NCI-H446 treated with DMSO at 0.1 percent for 48 hours (cell line): Measurements from ENCODE around the gene NOPCHAP1.
A peak's percentile ranks its signal among the peaks of the same experiment; 100 is the strongest.

Source experiments
- DNase-seq: peaks from one replicate; lab custom pipeline; 2025; lab: John Stamatoyannopoulos, UW

Gene NOPCHAP1

GRCh38 chr12:105020241-105020962 lies 34.3 kb downstream of the NOPCHAP1 start:
- DNase-seq, result peak; percentile 5

DNA sequence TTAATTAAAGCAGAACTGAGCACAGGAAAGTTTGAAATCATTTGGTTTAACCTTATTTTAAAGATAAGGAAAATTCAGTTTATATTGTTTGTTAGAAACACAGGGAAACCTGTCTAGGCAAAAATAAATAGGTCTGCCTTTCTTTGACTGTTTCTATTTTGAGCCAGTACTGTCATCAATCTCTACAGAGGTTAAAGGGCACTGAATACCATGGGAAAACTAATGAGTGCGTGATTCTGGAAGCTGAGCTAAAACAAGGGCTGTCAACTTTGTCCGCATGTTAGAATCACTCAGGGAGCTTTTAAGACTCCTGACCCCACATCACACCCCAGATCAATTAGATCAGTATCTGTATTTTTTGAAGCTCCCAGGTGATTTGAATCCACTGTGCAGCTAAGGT lies 38.8 kb downstream of the NOPCHAP1 start:
- no peak for DNase-seq

GRCh38 chr12:105025890-105026289 lies 39.8 kb downstream of the NOPCHAP1 start:
- peak; percentile 87 for DNase-seq

GRCh38 chr12:105026411-105026810 lies 40.3 kb downstream of the NOPCHAP1 start:
- DNase-seq, result no peak

DNA sequence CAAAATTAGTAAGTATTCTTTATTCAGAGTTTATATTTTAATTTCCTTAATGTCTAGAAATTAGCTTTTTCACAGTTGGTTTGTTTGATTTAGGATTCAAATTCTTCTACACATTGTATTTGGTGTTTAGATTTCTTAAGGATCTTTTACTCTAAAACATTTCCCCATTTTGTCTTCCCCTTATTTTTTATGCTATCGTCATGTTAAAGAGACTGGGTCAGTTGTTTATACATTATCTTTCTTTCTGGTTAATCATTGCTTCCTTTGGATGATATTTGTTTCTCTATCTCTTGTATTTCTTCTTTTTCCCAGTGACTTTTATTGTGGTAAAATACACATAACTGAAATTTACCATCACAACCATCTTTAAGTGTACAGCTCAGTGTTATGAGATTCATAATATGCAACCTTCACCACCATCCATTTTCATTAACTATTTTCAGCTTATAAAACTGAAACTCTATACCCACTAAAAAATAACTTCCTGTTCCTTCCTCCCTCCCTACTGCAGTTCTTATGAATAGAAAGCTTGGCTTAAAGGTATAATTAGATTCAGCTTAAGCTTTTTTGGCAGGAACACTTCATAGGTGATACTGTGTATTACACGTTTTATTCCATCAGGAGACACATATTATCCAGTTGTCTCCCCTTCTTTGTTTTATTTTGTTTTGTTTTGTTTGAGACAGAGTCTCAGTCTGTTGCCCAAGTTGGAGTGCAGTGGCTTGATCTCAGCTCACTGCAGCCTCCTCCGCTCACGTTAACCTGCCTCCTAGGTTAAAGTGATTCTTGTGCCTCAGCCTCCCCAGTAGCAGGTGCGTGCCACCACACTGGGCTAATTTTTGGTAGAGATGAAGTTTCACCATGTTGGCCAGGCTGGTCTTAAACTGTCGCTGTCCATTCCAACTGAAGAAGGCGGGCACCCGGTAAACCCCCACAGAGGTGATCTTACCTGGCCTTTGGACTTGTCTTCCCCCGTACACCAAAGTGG lies 45.0 kb downstream of the NOPCHAP1 start:
- DNase-seq, result no peak

DNA sequence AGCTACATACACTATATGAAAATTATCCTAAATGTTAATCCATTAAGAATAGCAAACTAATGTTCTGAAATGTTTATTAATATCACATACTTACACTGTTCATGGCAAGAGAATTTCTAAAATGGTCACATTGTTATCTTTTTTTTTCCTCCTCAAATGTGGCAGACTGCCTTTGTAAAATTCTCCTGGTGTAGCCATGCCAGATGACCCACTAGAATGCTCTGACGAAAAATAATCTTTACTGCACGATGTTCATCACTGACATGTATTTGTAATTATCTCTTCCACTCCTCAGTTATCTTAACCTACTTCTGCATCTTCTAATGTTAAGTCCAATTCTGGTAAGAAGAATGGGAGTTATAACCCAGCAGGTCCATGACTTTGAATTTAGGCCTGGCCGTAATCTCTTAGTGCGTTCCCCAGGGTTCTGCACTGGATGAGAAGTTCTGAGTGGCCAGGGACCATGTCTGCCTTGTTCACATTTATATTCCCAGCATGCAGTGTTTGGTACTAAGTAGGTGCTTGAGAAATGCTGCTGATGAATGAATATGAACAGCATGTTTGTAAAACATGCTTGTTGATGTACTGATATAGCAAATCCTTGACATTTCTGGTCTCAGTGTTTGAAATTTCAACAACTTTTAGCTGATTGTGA lies 46.7 kb downstream of the NOPCHAP1 start:
- no peak for DNase-seq

GRCh38 chr12:105033851-105034250 lies 47.7 kb downstream of the NOPCHAP1 start:
- DNase-seq, result no peak
